Measurements from ENCODE around the gene PRPF19. TPM values are rescaled to one million over a fixed set of nuclear protein-coding genes. Genes with fewer than 3 reads are reported as not detected.

PRPF19 gene
- total and polyA plus RNA-seq, 2 of the 8 experiments (the other 6 are each of a cell fraction or from before 2014, with no cell fraction given), result 107 to 141 TPM

GRCh38 chr11:60867871-60868681, 38.3 kb downstream of the PRPF19 start (continued):
- TF ChIP-seq CHD7 (IDR thresholded peaks at IDR 0.05; ENCODE audit: insufficient replicate concordance, low read length), result no peak
- TF ChIP-seq CHD2 (IDR thresholded peaks at IDR 0.05; ENCODE audit: low read length), result no peak
